ENCODE data around the gene CATSPER4.
A peak's percentile ranks its signal among the peaks of the same experiment; 100 is the strongest.
"Not testable (repeated sequence)": the region's sequence is repeated elsewhere in the genome, so short reads cannot be mapped to it uniquely, and the experiment has no call there.

CATSPER4 gene

GRCh38 chr1:26220199-26220912 is 30.0 kb downstream of the CATSPER4 start:
- no peak overlapping the region for H3K23ac ChIP-seq (ENCODE audit: low read length)
- no peaks in the 10 kb centered on the region for H3K79me2 ChIP-seq (ENCODE audit: control insufficient read depth, insufficient read depth, low read length)

DNA sequence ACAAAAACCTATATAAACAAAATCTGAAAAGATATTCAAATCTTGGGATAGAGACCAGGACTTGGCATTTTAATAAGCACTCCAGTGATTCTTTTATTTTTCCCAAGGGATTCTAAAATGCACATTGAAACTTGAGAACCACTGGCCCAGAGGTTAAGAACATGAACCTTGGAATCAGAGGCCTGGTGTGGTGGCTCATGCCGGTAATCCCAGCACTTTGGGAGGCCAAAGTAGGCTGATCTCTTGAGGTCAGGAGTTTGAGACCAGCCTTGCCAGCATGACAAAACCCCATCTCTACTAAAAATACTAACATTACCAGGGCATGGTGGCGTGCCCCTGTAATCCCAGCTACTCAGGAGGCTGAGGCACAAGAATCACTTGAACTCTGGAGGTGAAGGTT is 30.7 kb downstream of the CATSPER4 start:
- no peak for DNase-seq
- H3K79me1 ChIP-seq (ENCODE audit: low read length): no peaks in the 10 kb centered on the region
- no peak overlapping the region for H2BK120ac ChIP-seq (ENCODE audit: low read depth, low read length)
- no peak overlapping the region for H2BK15ac ChIP-seq (replicated peaks; ENCODE audit: low read depth)
- no peak overlapping the region for H3K4me2 ChIP-seq (ENCODE audit: low read length)
- H3K79me2 ChIP-seq (ENCODE audit: control insufficient read depth, insufficient read depth, low read length): no peaks in the 10 kb centered on the region
- WGBS (ENCODE audit: extremely low coverage, insufficient coverage, low lambda C conversion rate): no CpG with 5 or more reads among the region's 2 CpGs
- no peak overlapping the region for H3K56ac ChIP-seq (ENCODE audit: low read length)
- H3K4ac ChIP-seq (ENCODE audit: low read depth, low read length): no peak overlapping the region
- no peak overlapping the region for H3K23ac ChIP-seq (ENCODE audit: low read length)
- H3K4me3 ChIP-seq (ENCODE audit: low read length): no peak overlapping the region
- no peak overlapping the region for H4K8ac ChIP-seq (ENCODE audit: low read depth, low read length)
- no peaks in the 10 kb centered on the region for H3K36me3 ChIP-seq (ENCODE audit: control insufficient read depth, insufficient read depth, low read length)
- no peak overlapping the region for H3K27ac ChIP-seq (ENCODE audit: low read depth, low read length)
- H3K27me3 ChIP-seq (ENCODE audit: insufficient read depth, low read length, poor library complexity): no peaks in the 10 kb centered on the region
- H4K5ac ChIP-seq (ENCODE audit: low read length): no peak overlapping the region
- H3K9ac ChIP-seq (ENCODE audit: low read length): no peak overlapping the region
- H2AK5ac ChIP-seq (ENCODE audit: low read length): no peak overlapping the region
- no peak overlapping the region for H2BK5ac ChIP-seq (ENCODE audit: low read length)
- no peaks in the 10 kb centered on the region for H3K4me1 ChIP-seq (ENCODE audit: control insufficient read depth, low read depth, low read length)
- H3K18ac ChIP-seq (ENCODE audit: low read length): no peak overlapping the region

More at GRCh38 chr1:26220199-26220912, 30.0 kb downstream of the CATSPER4 start:
- H3K36me3 ChIP-seq (ENCODE audit: control insufficient read depth, insufficient read depth, low read length): no peaks in the 10 kb centered on the region
- no peak for DNase-seq
- H3K4me2 ChIP-seq (ENCODE audit: low read length): no peak overlapping the region
- no CpG with 5 or more reads among the region's 27 CpGs for WGBS (ENCODE audit: extremely low coverage, insufficient coverage, low lambda C conversion rate)
- no peaks in the 10 kb centered on the region for H3K79me1 ChIP-seq (ENCODE audit: low read length)
- no peak overlapping the region for H3K4ac ChIP-seq (ENCODE audit: low read depth, low read length)
- H3K27me3 ChIP-seq (ENCODE audit: insufficient read depth, low read length, poor library complexity): no peaks in the 10 kb centered on the region
- no peak overlapping the region for H2AK5ac ChIP-seq (ENCODE audit: low read length)
- no peak overlapping the region for H3K4me3 ChIP-seq (ENCODE audit: low read length)
- no peak overlapping the region for H3K56ac ChIP-seq (ENCODE audit: low read length)
- no peaks in the 10 kb centered on the region for H3K4me1 ChIP-seq (ENCODE audit: control insufficient read depth, low read depth, low read length)
- no peak overlapping the region for H3K9ac ChIP-seq (ENCODE audit: low read length)
- H2BK15ac ChIP-seq (replicated peaks; ENCODE audit: low read depth): no peak overlapping the region
- no peak overlapping the region for H4K8ac ChIP-seq (ENCODE audit: low read depth, low read length)
- no peak overlapping the region for H2BK5ac ChIP-seq (ENCODE audit: low read length)
- no peak overlapping the region for H4K5ac ChIP-seq (ENCODE audit: low read length)
- H3K18ac ChIP-seq (ENCODE audit: low read length): no peak overlapping the region
- no peak overlapping the region for H3K27ac ChIP-seq (ENCODE audit: low read depth, low read length)
- no peak overlapping the region for H2BK120ac ChIP-seq (ENCODE audit: low read depth, low read length)

GRCh38 chr1:26224606-26225005 is 34.2 kb downstream of the CATSPER4 start:
- Histone ChIP-seq H2BK15ac (replicated peaks; ENCODE audit: low read depth) (no peak overlapping the region), H3K27me3 (ENCODE audit: insufficient read depth, low read length, poor library complexity) (no peaks in the 10 kb centered on the region), H3K18ac (ENCODE audit: low read length) (no peak overlapping the region), H4K8ac (ENCODE audit: low read depth, low read length) (no peak overlapping the region), H3K9ac (ENCODE audit: low read length) (no peak overlapping the region), H3K4ac (ENCODE audit: low read depth, low read length) (no peak overlapping the region), H3K4me3 (ENCODE audit: low read length) (no peak overlapping the region), H3K4me1 (ENCODE audit: control insufficient read depth, low read depth, low read length) (no peaks in the 10 kb centered on the region), H2AK5ac (ENCODE audit: low read length) (no peak overlapping the region), H2BK120ac (ENCODE audit: low read depth, low read length) (no peak overlapping the region), H3K36me3 (ENCODE audit: control insufficient read depth, insufficient read depth, low read length) (no peaks in the 10 kb centered on the region), H3K56ac (ENCODE audit: low read length) (no peak overlapping the region), H3K79me1 (ENCODE audit: low read length) (no peaks in the 10 kb centered on the region), H3K27ac (ENCODE audit: low read depth, low read length) (no peak overlapping the region), H3K4me2 (ENCODE audit: low read length) (no peak overlapping the region), H3K79me2 (ENCODE audit: control insufficient read depth, insufficient read depth, low read length) (no peaks in the 10 kb centered on the region), H2BK5ac (ENCODE audit: low read length) (no peak overlapping the region), H3K23ac (ENCODE audit: low read length) (no peak overlapping the region), H4K5ac (ENCODE audit: low read length) (no peak overlapping the region)
- WGBS (ENCODE audit: extremely low coverage, insufficient coverage, low lambda C conversion rate): no CpG with 5 or more reads among the region's 7 CpGs
- DNase-seq: no peak

DNA sequence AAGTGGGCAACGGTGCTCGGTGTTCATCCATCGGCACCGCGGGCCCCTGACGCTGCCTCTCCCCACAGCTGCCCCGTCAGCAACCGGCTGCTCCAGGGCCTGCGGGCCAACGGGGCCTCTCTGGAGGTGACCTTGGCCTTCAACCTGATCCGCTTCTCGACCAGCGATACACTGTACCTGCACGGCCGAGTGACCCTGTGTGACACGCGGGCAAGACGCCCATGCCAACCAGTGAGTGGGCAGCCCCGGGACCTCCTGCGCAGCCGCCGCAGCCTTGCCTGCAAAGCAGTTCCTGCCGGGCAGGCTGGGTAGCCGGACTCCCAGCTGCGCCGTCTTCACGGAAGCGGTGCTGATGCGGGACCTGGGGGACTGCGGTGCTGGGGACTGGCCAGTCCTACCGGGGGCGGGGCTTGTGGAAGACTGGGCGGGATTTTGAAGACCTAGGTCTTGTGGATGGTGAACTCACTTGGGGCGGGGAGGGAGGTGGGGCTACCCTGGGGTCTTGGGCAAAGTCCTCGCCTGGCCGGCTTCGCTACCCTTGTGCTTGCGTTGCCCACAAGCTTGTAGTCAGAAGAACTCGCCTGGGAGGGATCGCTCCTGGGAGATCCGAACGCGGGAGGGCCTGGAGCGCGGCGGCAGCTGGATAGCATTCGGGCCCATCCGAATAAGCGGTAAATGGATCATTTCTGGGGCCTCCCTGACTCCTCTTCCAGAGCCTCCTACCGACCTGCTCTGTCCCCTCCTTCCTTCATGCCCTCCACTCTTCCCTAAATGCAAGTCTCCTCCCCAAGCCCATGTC is 34.8 kb downstream of the CATSPER4 start:
- Histone ChIP-seq H3K9ac (ENCODE audit: low read length) (peak overlapping the region; percentile 70), H3K23ac (ENCODE audit: low read length) (peak overlapping the region; percentile 66), H3K18ac (ENCODE audit: low read length) (no peak overlapping the region), H4K5ac (ENCODE audit: low read length) (no peak overlapping the region), H4K8ac (ENCODE audit: low read depth, low read length) (no peak overlapping the region), H2BK5ac (ENCODE audit: low read length) (no peak overlapping the region), H2BK15ac (replicated peaks; ENCODE audit: low read depth) (no peak overlapping the region), H3K56ac (ENCODE audit: low read length) (peak overlapping the region; percentile 85), H2BK120ac (ENCODE audit: low read depth, low read length) (no peak overlapping the region), H3K27me3 (ENCODE audit: insufficient read depth, low read length, poor library complexity) (no peaks in the 10 kb centered on the region), H3K4me2 (ENCODE audit: low read length) (peak overlapping the region; percentile 80), H3K4me1 (ENCODE audit: control insufficient read depth, low read depth, low read length) (no peaks in the 10 kb centered on the region), H3K27ac (ENCODE audit: low read depth, low read length) (no peak overlapping the region), H3K79me2 (ENCODE audit: control insufficient read depth, insufficient read depth, low read length) (no peaks in the 10 kb centered on the region), H3K36me3 (ENCODE audit: control insufficient read depth, insufficient read depth, low read length) (no peaks in the 10 kb centered on the region), H3K4ac (ENCODE audit: low read depth, low read length) (no peak overlapping the region), H2AK5ac (ENCODE audit: low read length) (no peak overlapping the region), H3K4me3 (ENCODE audit: low read length) (peak overlapping the region; percentile 39), H3K79me1 (ENCODE audit: low read length) (no peaks in the 10 kb centered on the region)
- WGBS (ENCODE audit: extremely low coverage, insufficient coverage, low lambda C conversion rate): no CpG with 5 or more reads among the region's 50 CpGs
- peak; percentile 89 for DNase-seq

- H4K5ac ChIP-seq (ENCODE audit: low read length); H4K8ac ChIP-seq (ENCODE audit: low read depth, low read length); H3K9ac ChIP-seq (ENCODE audit: low read length); DNase-seq; H3K27me3 ChIP-seq (ENCODE audit: insufficient read depth, low read length, poor library complexity); H3K79me2 ChIP-seq (ENCODE audit: control insufficient read depth, insufficient read depth, low read length); H3K18ac ChIP-seq (ENCODE audit: low read length); H3K79me1 ChIP-seq (ENCODE audit: low read length); H3K4me3 ChIP-seq (ENCODE audit: low read length); H3K23ac ChIP-seq (ENCODE audit: low read length); H2BK120ac ChIP-seq (ENCODE audit: low read depth, low read length); H3K4me1 ChIP-seq (ENCODE audit: control insufficient read depth, low read depth, low read length); H3K36me3 ChIP-seq (ENCODE audit: control insufficient read depth, insufficient read depth, low read length); H2AK5ac ChIP-seq (ENCODE audit: low read length); H2BK15ac ChIP-seq (replicated peaks; ENCODE audit: low read depth); H2BK5ac ChIP-seq (ENCODE audit: low read length); H3K56ac ChIP-seq (ENCODE audit: low read length); H3K4me2 ChIP-seq (ENCODE audit: low read length); H3K27ac ChIP-seq (ENCODE audit: low read depth, low read length); H3K4ac ChIP-seq (ENCODE audit: low read depth, low read length): not testable (repeated sequence)
- no CpG with 5 or more reads among the region's 2 CpGs for WGBS (ENCODE audit: extremely low coverage, insufficient coverage, low lambda C conversion rate)
Observed at GRCh38 chr1:26230682-26231081, 40.3 kb downstream of the CATSPER4 start.

All from mesendoderm (in vitro differentiated cells).